Esophagus squamous epithelium (tissue), 4 donors: ENCODE data around the gene TBC1D17.

Experiments
- POLR2A ChIP-seq, 4 donors: fragments of 450-650 bp; IDR thresholded peaks; one replicate each; pipeline ENCODE4 v1.6.1; 2017; ENCODE audit warnings: antibody characterized with exemption in 4 of 4, mild to moderate bottlenecking in 4 of 4, moderate library complexity in 3 of 4
- TF ChIP-seq, protein P1 (sequence below), 6 experiments: fragments of 450-650 bp in 4 of 6; fragments of 200-600 bp in 2 of 6; sonication (generic) in 2 of 6; IDR thresholded peaks; one replicate each; pipeline ENCODE4 v1.5.1; 2016 to 2019; ENCODE audit warnings: antibody characterized with exemption in 6 of 6, mild to moderate bottlenecking in 4 of 6, moderate library complexity in 4 of 6

DNA sequence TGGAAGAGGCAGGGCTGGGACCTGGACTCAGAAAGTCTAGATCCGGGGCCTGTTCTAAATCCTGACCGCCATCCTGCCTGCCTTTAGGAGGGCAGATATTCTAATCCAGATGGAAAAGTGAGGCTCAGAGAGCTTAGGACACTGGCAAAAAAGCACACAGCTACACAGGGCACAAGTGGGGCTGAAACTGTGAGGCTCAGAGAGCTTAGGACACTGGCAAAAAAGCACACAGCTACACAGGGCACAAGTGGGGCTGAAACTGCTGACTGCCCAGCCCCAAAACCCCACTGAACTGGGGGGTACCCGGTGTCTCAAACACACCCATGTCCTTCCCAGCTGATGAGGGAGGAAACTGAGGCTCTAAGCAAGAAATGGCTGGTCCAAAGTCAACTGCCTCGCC lies 2.3 kb upstream of the TBC1D17 start:
- TF ChIP-seq, protein P1, sequence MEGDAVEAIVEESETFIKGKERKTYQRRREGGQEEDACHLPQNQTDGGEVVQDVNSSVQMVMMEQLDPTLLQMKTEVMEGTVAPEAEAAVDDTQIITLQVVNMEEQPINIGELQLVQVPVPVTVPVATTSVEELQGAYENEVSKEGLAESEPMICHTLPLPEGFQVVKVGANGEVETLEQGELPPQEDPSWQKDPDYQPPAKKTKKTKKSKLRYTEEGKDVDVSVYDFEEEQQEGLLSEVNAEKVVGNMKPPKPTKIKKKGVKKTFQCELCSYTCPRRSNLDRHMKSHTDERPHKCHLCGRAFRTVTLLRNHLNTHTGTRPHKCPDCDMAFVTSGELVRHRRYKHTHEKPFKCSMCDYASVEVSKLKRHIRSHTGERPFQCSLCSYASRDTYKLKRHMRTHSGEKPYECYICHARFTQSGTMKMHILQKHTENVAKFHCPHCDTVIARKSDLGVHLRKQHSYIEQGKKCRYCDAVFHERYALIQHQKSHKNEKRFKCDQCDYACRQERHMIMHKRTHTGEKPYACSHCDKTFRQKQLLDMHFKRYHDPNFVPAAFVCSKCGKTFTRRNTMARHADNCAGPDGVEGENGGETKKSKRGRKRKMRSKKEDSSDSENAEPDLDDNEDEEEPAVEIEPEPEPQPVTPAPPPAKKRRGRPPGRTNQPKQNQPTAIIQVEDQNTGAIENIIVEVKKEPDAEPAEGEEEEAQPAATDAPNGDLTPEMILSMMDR (IDR thresholded peaks at IDR 0.05) = no peak
- no peak for TF ChIP-seq POLR2A (IDR thresholded peaks at IDR 0.05)
